ENCODE data around the gene UNC13A.

GRCh38 chr19:17669419-17669818 is 18.7 kb downstream of the UNC13A start:
- TF ChIP-seq, protein P1, sequence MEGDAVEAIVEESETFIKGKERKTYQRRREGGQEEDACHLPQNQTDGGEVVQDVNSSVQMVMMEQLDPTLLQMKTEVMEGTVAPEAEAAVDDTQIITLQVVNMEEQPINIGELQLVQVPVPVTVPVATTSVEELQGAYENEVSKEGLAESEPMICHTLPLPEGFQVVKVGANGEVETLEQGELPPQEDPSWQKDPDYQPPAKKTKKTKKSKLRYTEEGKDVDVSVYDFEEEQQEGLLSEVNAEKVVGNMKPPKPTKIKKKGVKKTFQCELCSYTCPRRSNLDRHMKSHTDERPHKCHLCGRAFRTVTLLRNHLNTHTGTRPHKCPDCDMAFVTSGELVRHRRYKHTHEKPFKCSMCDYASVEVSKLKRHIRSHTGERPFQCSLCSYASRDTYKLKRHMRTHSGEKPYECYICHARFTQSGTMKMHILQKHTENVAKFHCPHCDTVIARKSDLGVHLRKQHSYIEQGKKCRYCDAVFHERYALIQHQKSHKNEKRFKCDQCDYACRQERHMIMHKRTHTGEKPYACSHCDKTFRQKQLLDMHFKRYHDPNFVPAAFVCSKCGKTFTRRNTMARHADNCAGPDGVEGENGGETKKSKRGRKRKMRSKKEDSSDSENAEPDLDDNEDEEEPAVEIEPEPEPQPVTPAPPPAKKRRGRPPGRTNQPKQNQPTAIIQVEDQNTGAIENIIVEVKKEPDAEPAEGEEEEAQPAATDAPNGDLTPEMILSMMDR (IDR thresholded peaks at IDR 0.05; ENCODE audit: control extremely low read depth in 1 of 3, insufficient read depth in 1 of 3, low read depth in 1 of 3, low read length in 3 of 3): no peak
- TF ChIP-seq, protein P2, sequence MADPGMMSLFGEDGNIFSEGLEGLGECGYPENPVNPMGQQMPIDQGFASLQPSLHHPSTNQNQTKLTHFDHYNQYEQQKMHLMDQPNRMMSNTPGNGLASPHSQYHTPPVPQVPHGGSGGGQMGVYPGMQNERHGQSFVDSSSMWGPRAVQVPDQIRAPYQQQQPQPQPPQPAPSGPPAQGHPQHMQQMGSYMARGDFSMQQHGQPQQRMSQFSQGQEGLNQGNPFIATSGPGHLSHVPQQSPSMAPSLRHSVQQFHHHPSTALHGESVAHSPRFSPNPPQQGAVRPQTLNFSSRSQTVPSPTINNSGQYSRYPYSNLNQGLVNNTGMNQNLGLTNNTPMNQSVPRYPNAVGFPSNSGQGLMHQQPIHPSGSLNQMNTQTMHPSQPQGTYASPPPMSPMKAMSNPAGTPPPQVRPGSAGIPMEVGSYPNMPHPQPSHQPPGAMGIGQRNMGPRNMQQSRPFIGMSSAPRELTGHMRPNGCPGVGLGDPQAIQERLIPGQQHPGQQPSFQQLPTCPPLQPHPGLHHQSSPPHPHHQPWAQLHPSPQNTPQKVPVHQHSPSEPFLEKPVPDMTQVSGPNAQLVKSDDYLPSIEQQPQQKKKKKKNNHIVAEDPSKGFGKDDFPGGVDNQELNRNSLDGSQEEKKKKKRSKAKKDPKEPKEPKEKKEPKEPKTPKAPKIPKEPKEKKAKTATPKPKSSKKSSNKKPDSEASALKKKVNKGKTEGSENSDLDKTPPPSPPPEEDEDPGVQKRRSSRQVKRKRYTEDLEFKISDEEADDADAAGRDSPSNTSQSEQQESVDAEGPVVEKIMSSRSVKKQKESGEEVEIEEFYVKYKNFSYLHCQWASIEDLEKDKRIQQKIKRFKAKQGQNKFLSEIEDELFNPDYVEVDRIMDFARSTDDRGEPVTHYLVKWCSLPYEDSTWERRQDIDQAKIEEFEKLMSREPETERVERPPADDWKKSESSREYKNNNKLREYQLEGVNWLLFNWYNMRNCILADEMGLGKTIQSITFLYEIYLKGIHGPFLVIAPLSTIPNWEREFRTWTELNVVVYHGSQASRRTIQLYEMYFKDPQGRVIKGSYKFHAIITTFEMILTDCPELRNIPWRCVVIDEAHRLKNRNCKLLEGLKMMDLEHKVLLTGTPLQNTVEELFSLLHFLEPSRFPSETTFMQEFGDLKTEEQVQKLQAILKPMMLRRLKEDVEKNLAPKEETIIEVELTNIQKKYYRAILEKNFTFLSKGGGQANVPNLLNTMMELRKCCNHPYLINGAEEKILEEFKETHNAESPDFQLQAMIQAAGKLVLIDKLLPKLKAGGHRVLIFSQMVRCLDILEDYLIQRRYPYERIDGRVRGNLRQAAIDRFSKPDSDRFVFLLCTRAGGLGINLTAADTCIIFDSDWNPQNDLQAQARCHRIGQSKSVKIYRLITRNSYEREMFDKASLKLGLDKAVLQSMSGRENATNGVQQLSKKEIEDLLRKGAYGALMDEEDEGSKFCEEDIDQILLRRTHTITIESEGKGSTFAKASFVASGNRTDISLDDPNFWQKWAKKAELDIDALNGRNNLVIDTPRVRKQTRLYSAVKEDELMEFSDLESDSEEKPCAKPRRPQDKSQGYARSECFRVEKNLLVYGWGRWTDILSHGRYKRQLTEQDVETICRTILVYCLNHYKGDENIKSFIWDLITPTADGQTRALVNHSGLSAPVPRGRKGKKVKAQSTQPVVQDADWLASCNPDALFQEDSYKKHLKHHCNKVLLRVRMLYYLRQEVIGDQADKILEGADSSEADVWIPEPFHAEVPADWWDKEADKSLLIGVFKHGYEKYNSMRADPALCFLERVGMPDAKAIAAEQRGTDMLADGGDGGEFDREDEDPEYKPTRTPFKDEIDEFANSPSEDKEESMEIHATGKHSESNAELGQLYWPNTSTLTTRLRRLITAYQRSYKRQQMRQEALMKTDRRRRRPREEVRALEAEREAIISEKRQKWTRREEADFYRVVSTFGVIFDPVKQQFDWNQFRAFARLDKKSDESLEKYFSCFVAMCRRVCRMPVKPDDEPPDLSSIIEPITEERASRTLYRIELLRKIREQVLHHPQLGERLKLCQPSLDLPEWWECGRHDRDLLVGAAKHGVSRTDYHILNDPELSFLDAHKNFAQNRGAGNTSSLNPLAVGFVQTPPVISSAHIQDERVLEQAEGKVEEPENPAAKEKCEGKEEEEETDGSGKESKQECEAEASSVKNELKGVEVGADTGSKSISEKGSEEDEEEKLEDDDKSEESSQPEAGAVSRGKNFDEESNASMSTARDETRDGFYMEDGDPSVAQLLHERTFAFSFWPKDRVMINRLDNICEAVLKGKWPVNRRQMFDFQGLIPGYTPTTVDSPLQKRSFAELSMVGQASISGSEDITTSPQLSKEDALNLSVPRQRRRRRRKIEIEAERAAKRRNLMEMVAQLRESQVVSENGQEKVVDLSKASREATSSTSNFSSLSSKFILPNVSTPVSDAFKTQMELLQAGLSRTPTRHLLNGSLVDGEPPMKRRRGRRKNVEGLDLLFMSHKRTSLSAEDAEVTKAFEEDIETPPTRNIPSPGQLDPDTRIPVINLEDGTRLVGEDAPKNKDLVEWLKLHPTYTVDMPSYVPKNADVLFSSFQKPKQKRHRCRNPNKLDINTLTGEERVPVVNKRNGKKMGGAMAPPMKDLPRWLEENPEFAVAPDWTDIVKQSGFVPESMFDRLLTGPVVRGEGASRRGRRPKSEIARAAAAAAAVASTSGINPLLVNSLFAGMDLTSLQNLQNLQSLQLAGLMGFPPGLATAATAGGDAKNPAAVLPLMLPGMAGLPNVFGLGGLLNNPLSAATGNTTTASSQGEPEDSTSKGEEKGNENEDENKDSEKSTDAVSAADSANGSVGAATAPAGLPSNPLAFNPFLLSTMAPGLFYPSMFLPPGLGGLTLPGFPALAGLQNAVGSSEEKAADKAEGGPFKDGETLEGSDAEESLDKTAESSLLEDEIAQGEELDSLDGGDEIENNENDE (IDR thresholded peaks at IDR 0.05; ENCODE audit: insufficient replicate concordance, low read length): no peak
